Endothelial cell of umbilical vein (primary cell): ENCODE data around the gene MAPKBP1.

ENCODE experiments used
- CTCF ChIP-seq, 2 donors: IDR thresholded peaks; 1 replicate in 1 of 2; 2 replicates in 1 of 2; pipeline ENCODE4 v1.5.1; 2011; ENCODE audit warnings: low read length in 2 of 2, mild to moderate bottlenecking in 2 of 2, moderate library complexity in 2 of 2, control low read depth in 1 of 2, inconsistent platforms in 1 of 2, low read depth in 1 of 2; ENCODE audit not compliant: insufficient read depth in 1 of 2; ENCODE audit errors: extremely low read depth in 1 of 2
- POLR2A ChIP-seq: IDR thresholded peaks from 2 replicates; pipeline ENCODE4 v1.6.1; 2012; ENCODE audit warnings: low read depth, mild to moderate bottlenecking, control low read depth, low read length
- POLR2AphosphoS5 ChIP-seq: IDR thresholded peaks from 2 replicates; pipeline ENCODE4 v1.6.1; 2012; ENCODE audit warnings: low read depth, mild to moderate bottlenecking, control low read depth, low read length, moderate library complexity; ENCODE audit not compliant: insufficient read depth

DNA sequence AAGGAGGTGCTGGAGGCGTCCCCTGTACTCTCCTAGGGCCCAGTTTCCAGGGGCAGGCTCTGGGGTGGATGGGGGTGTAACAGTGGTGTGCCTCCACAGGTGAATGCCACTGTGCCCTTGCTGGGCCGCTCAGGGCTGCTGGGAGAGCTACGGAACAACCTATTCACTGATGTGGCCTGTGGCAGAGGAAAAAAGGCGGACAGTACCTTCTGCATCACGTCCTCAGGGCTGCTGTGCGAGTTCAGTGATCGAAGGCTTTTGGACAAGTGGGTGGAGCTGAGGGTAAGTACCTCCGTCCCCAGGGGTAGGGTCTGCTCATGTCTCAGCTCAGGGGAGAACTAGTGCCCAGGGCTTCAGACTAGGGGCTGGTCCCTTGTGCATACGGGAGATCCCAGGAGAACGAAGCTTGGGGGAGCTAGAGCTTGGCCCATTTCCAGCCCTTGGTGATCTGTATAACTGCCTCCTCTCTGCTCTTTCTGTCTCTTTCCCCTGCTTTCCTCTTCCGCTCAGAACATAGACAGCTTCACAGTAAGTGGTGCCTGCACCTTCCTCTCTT, 38.6 kb downstream of the MAPKBP1 start:
- TF ChIP-seq POLR2AphosphoS5 (no peak), CTCF (IDR thresholded peaks at IDR 0.05; ENCODE audit: extremely low read depth in 1 of 2, insufficient read depth in 1 of 2, low read depth in 1 of 2, low read length in 2 of 2) (no peak), POLR2A (no peak)
